HepG2 (cell line): ENCODE measurements around the gene ARHGAP35. TPM values are rescaled to one million over a fixed set of nuclear protein-coding genes. Genes with fewer than 3 reads are reported as not detected.

ENCODE experiments used
- ATAC-seq: fragments of 200-7000 bp; cut with Tn5 transposase; 3 replicates; pipeline ENCODE4 v1.9.1; 2020; ENCODE audit warnings: mild to moderate bottlenecking, moderate library complexity
- BruUV-seq: library from RNA; stranded (reverse); fragments of 400-500 nt; replicated peaks from 2 replicates; lab custom pipeline; 2021; lab: Mats Ljungman, UMichigan
- CTCF ChIA-PET: fragments of 300-600 bp; formaldehyde crosslinking; extraction: SDS; loops from one replicate; lab custom pipeline; 2021; ENCODE audit warnings: low total read pairs, inconsistent platforms, low intra/inter-chr PET ratio; lab: Yijun Ruan, JAX
- POLR2A ChIA-PET: fragments of 350-600 bp; sonication (Branson Sonifier 250); formaldehyde crosslinking; loops from one replicate; lab custom pipeline; 2020; ENCODE audit warnings: antibody characterized with exemption, inconsistent platforms; lab: Yijun Ruan, JAX
- DNase-seq: peaks from one replicate; pipeline ENCODE4 v3.0.0-alpha.2; 2015; ENCODE audit warnings: low spot score
- FAIRE-seq: peaks from 3 replicates; lab custom pipeline; 2011; peaks lifted over from hg19 to GRCh38; lab: Jason Lieb, UNC
- H2AFZ ChIP-seq: one replicate; pipeline ENCODE4 v1.6.1; 2011; ENCODE audit warnings: low read length, inconsistent platforms
- H3K27ac ChIP-seq: fragments of 300-600 bp; 3 replicates; pipeline ENCODE4 v1.8.0; 2011; ENCODE audit warnings: mixed run types, mild to moderate bottlenecking, mixed read lengths, low read length, inconsistent platforms; ENCODE audit not compliant: insufficient read depth; ENCODE audit errors: extremely low read length
- H3K27me3 ChIP-seq, 2 experiments: fragments of 200-600 bp in 1 of 2; 2 replicates in 1 of 2; 3 replicates in 1 of 2; pipeline versions ENCODE4 v1.6.0 to v1.8.0; 2011; ENCODE audit warnings: low read length in 2 of 2, mild to moderate bottlenecking in 2 of 2, moderate library complexity in 2 of 2, inconsistent platforms in 1 of 2; ENCODE audit not compliant: insufficient read depth in 2 of 2, control insufficient read depth in 1 of 2
- H3K36me3 ChIP-seq, 2 experiments: fragments of 200-600 bp in 1 of 2; replicated peaks in 1 of 2; 2 replicates in 1 of 2; 3 replicates in 1 of 2; pipeline versions ENCODE4 v1.5.1 to v1.8.0; 2011; ENCODE audit warnings: low read length in 2 of 2, inconsistent platforms in 1 of 2; ENCODE audit not compliant: insufficient read depth in 2 of 2, control insufficient read depth in 1 of 2
- H3K4me1 ChIP-seq: 2 replicates; pipeline ENCODE4 v1.5.1; 2012; ENCODE audit warnings: low read length, inconsistent platforms; ENCODE audit not compliant: insufficient read depth
- H3K4me2 ChIP-seq: 2 replicates; pipeline ENCODE4 v1.6.0; 2011; ENCODE audit warnings: low read depth, low read length, inconsistent platforms
- H3K4me3 ChIP-seq, 3 experiments: fragments of 200-600 bp in 1 of 3; sonication (generic), shearing (Covaris generic) in 1 of 3; replicated peaks in 1 of 3; 2 replicates each; pipeline ENCODE4 v1.5.1; 2011 to 2016; ENCODE audit warnings: low read length in 3 of 3, inconsistent platforms in 2 of 3, low read depth in 2 of 3, mild to moderate bottlenecking in 2 of 3, control low read depth in 1 of 3, mixed read lengths in 1 of 3; ENCODE audit not compliant: insufficient read depth in 1 of 3
- H3K79me2 ChIP-seq: one replicate; pipeline ENCODE4 v1.6.1; 2011; ENCODE audit warnings: low read length, inconsistent platforms; ENCODE audit not compliant: insufficient read depth
- H3K9ac ChIP-seq: 2 replicates; pipeline ENCODE4 v1.6.0; 2011; ENCODE audit warnings: mild to moderate bottlenecking, low read depth, low read length, inconsistent platforms; ENCODE audit not compliant: insufficient read depth
- H3K9me3 ChIP-seq: 2 replicates; pipeline ENCODE4 v1.5.1; 2012; ENCODE audit warnings: mild to moderate bottlenecking, low read length
- H4K20me1 ChIP-seq: 2 replicates; pipeline ENCODE4 v1.6.0; 2011; ENCODE audit warnings: inconsistent platforms, mild to moderate bottlenecking, low read length, moderate library complexity; ENCODE audit not compliant: insufficient read depth
- NCOA2 ChIP-seq: sonication (generic); formaldehyde crosslinking; IDR thresholded peaks from 2 replicates; pipeline ENCODE4 v1.8.0; 2022; ENCODE audit warnings: inconsistent platforms
- POLR2A ChIP-seq, 2 experiments: IDR thresholded peaks; 2 replicates each; pipeline ENCODE4 v1.6.1; 2011; ENCODE audit warnings: low read depth in 2 of 2, low read length in 2 of 2, mild to moderate bottlenecking in 1 of 2, moderate library complexity in 1 of 2; ENCODE audit not compliant: insufficient read depth in 1 of 2
- THAP8 ChIP-seq: sonication (generic); formaldehyde crosslinking; IDR thresholded peaks from 2 replicates; pipeline ENCODE4 v1.5.1; 2020; ENCODE audit warnings: missing genetic modification reagents, mild to moderate bottlenecking, borderline replicate concordance
- XRCC5 ChIP-seq: fragments of 200-400 bp; formaldehyde crosslinking; optimal IDR thresholded peaks from 2 replicates; pipeline ENCODE3; 2017; ENCODE audit warnings: mild to moderate bottlenecking, low read length
- ZNF143 ChIP-seq: sonication (generic); formaldehyde crosslinking; IDR thresholded peaks from 2 replicates; pipeline ENCODE4 v1.4.0; 2020; ENCODE audit warnings: missing genetic modification reagents
- WGBS: methylation state at CpG from one replicate; pipeline ENCODE4 v1.1.6; 2017; ENCODE audit warnings: low lambda C conversion rate; 5-methylcytosine and 5-hydroxymethylcytosine counted together
- in situ Hi-C: cut with HindIII; loops from 2 replicates; pipeline ENCODE4 v1.10.0; 2017; ENCODE audit warnings: low pct_unique_long_range_greater_than_20kb; ENCODE audit not compliant: extremely low pct_ligation_motif_present
- intact Hi-C: fragments of 100-400 bp; cut with micrococcal nuclease; formaldehyde crosslinking; loops from one replicate; pipeline ENCODE4 v1.10.0; 2022; ENCODE audit not compliant: unreplicated experiment
- polyA plus RNA-seq, 8 experiments: library from polyadenylated mRNA; depleted of rRNA in 3 of 8; stranded (reverse) in 7 of 8; unstranded in 1 of 8; fragments of >200 nt; fragmentation: Illumina TruSeq in 4 of 8; extraction: Trizol in 4 of 8; gene quantifications; 2 replicates each; pipeline versions ENCODE4 v1.2.1 to v1.2.3, GENCODE V29; 2011 to 2016; ENCODE audit warnings: low read depth in 4 of 8, missing spikeins in 1 of 8, mixed read lengths in 1 of 8; ENCODE audit not compliant: insufficient read depth in 1 of 8
- total RNA-seq, 5 experiments: library from RNA; depleted of rRNA; stranded (reverse); fragments of >200 nt; fragmentation: Illumina TruSeq; extraction: Trizol; gene quantifications; 2 replicates each; pipeline ENCODE4 v1.2.3, GENCODE V29; 2016; ENCODE audit warnings: low read depth in 1 of 5

The ARHGAP35 gene
- total and polyA plus RNA-seq, 2 of the 13 experiments (the other 11 are each of a cell fraction or from before 2014, with no cell fraction given), result 30.1 to 30.2 TPM

GRCh38 chr19:46862503-46862834 is 1.7 kb downstream of the ARHGAP35 start:
- Histone ChIP-seq H3K79me2 (peaks cover 61% of the 10 kb centered on the region), H3K4me2 (peak overlapping the region; percentile 97), H3K9me3 (no peaks in the 10 kb centered on the region), H3K9ac (peak overlapping the region; percentile 94), H2AFZ (no peak overlapping the region), H3K27me3 (no peaks in the 10 kb centered on the region; a peak in 1 of 5 replicates), H3K36me3 (no peaks in the 10 kb centered on the region; a peak in 1 of 5 replicates), H4K20me1 (peaks cover 53% of the 10 kb centered on the region), H3K4me3 (peak overlapping the region; percentile 68 to 95 (median 86)), H3K27ac (peak overlapping the region; percentile 100), H3K4me1 (peaks cover 68% of the 10 kb centered on the region)
- ChIA-PET POLR2A (interaction anchor here (1.3 to 2.7 kb wide), 4 partner anchors 28 to 123 kb away, joined by 3 to 25 read pairs (median 4); partner anchors contain the start of gene SLC1A5), CTCF (no interaction called here)
- DNase-seq (no peak), ATAC-seq (no peak), FAIRE-seq (no peak)
- in situ Hi-C loops (no loop called here), intact Hi-C loops (no loop called here)
- WGBS, result 10% methylated on average over 9 of the region's 9 CpGs
- 0 out of 4 replicates have a peak, but pooled peaks of 1 of the 2 experiments have one; percentile 6 for TF ChIP-seq POLR2A (IDR thresholded peaks at IDR 0.05; ENCODE audit: insufficient read depth in 1 of 2, low read depth in 2 of 2, low read length in 2 of 2)
- no peak for TF ChIP-seq NCOA2 (CRISPR knock-in tag)
- no TSS peak for BruUV-seq

- peaks cover 58% of the 10 kb centered on the region for H4K20me1 ChIP-seq
- no peaks in the 10 kb centered on the region; a peak in 1 of 5 replicates for H3K27me3 ChIP-seq
- H3K27ac ChIP-seq, result peak overlapping the region; percentile 100
- peak overlapping the region; percentile 68 to 95 (median 86) for H3K4me3 ChIP-seq
- H2AFZ ChIP-seq, result no peak overlapping the region
- H3K36me3 ChIP-seq, result no peaks in the 10 kb centered on the region; a peak in 1 of 5 replicates
- no peak for DNase-seq
- no TSS peak for BruUV-seq
- H3K4me1 ChIP-seq, result peaks cover 70% of the 10 kb centered on the region
- H3K9me3 ChIP-seq, result no peaks in the 10 kb centered on the region
- POLR2A ChIA-PET, result interaction anchor here (0.7 to 2.7 kb wide), 7 partner anchors 27 to 333 kb away, joined by 3 to 25 read pairs (median 4); no protein-coding TSS in a partner anchor
- peaks cover 68% of the 10 kb centered on the region for H3K79me2 ChIP-seq
- FAIRE-seq, result no peak
- H3K9ac ChIP-seq, result peak overlapping the region; percentile 94
- intact Hi-C loops, result no loop called here
- TF ChIP-seq ZNF143 (CRISPR knock-in tag), result no peak
- no peak for TF ChIP-seq THAP8 (CRISPR knock-in tag)
- TF ChIP-seq XRCC5, result peak; percentile 9
- TF ChIP-seq, all 625 proteins: peak for 1
- CTCF ChIA-PET, result no interaction called here
- in situ Hi-C loops, result no loop called here
- peak overlapping the region; percentile 97 for H3K4me2 ChIP-seq
- no peak for ATAC-seq
- WGBS, result 29% methylated on average over 4 of the region's 4 CpGs
These were observed 2.3 kb downstream of the ARHGAP35 start for GRCh38 chr19:46862974-46863632.
